Posterior vena cava (tissue), 2 donors: ENCODE data around the gene TMEM98. TPM values are rescaled to one million over a fixed set of nuclear protein-coding genes. Genes with fewer than 3 reads are reported as not detected.
A peak's percentile ranks its signal among the peaks of the same experiment; 100 is the strongest.
"Not testable (repeated sequence)": the region's sequence is repeated elsewhere in the genome, so short reads cannot be mapped to it uniquely, and the experiment has no call there.

Source experiments
- DNase-seq: peaks from one replicate; pipeline ENCODE4 v3.0.0-alpha.2; 2020; ENCODE audit warnings: low spot score
- intact Hi-C, 2 donors: fragments of 100-400 bp; cut with DNase I; formaldehyde crosslinking; loops; one replicate each; pipeline versions ENCODE4 v1.14.1 to v1.14.2; 2022 to 2023
- total RNA-seq, 2 donors: library from RNA; stranded (reverse); fragmentation: NEBNext Ultra II Directional; extraction: Animal tissue kit (Norgen Biotek cat#: 25700); gene quantifications; one replicate each; pipeline ENCODE4 v1.2.1, GENCODE V29; 2021
- donor health status: DM: yes; HTN: yes; CAD: no.
- donor health status: DM: yes; HTN: yes; CAD: no.

TMEM98 gene
- total RNA-seq, 2 donors from 2014 or later, result 27.5 to 42.9 TPM

GRCh38 chr17:32935726-32936125 lies 7.8 kb downstream of the TMEM98 start:
- intact Hi-C loops, result no loop called here
- no peak for DNase-seq

- DNase-seq, result no peak
- intact Hi-C loops, result no loop called here
Observed at GRCh38 chr17:32936186-32936893, 8.4 kb downstream of the TMEM98 start.

GRCh38 chr17:32936894-32937500 lies 9.0 kb downstream of the TMEM98 start:
- peak; percentile 89 for DNase-seq
- intact Hi-C loops, result no loop called here

- no peak for DNase-seq
- intact Hi-C loops, result no loop called here
Observed at GRCh38 chr17:32940706-32941390, 12.9 kb downstream of the TMEM98 start.

GRCh38 chr17:32941419-32942032 lies 13.6 kb downstream of the TMEM98 start:
- DNase-seq, result no peak
- intact Hi-C loops, result no loop called here

- no peak for DNase-seq
- intact Hi-C loops, result no loop called here
Observed at GRCh38 chr17:32943206-32943605, 15.3 kb downstream of the TMEM98 start.

- intact Hi-C loops, result no loop called here
- DNase-seq, result no peak
Observed at GRCh38 chr17:32943647-32944191, 15.8 kb downstream of the TMEM98 start.

GRCh38 chr17:32944248-32945020 lies 16.5 kb downstream of the TMEM98 start:
- no peak for DNase-seq
- intact Hi-C loops, result no loop called here

GRCh38 chr17:32946375-32947135 lies 18.6 kb downstream of the TMEM98 start:
- no peak for DNase-seq
- intact Hi-C loops, result no loop called here

- intact Hi-C loops, result no loop called here
- DNase-seq, result no peak
Observed at GRCh38 chr17:32947736-32948135, 19.8 kb downstream of the TMEM98 start.

GRCh38 chr17:32949181-32949580 lies 21.2 kb downstream of the TMEM98 start:
- DNase-seq, result no peak
- intact Hi-C loops, result no loop called here

GRCh38 chr17:32952491-32952890 lies 24.5 kb downstream of the TMEM98 start:
- intact Hi-C loops, DNase-seq: not testable (repeated sequence)

GRCh38 chr17:32953045-32953444 lies 25.1 kb downstream of the TMEM98 start:
- no peak for DNase-seq
- intact Hi-C loops, result no loop called here

- intact Hi-C loops, result no loop called here
- no peak for DNase-seq
Observed at GRCh38 chr17:32953857-32954256, 25.9 kb downstream of the TMEM98 start.

GRCh38 chr17:32954477-32954876 lies 26.5 kb downstream of the TMEM98 start:
- DNase-seq, result no peak
- intact Hi-C loops, result no loop called here

- no peak for DNase-seq
- intact Hi-C loops, result no loop called here
Observed at GRCh38 chr17:32955155-32955554, 27.2 kb downstream of the TMEM98 start.

GRCh38 chr17:32956240-32956970 lies 28.5 kb downstream of the TMEM98 start:
- intact Hi-C loops, result no loop called here
- DNase-seq, result no peak

GRCh38 chr17:32958418-32958817 lies 30.5 kb downstream of the TMEM98 start:
- no peak for DNase-seq
- intact Hi-C loops, result no loop called here
